PC-9 (cell line): ENCODE data around the gene CARHSP1. TPM values are rescaled to one million over a fixed set of nuclear protein-coding genes. Genes with fewer than 3 reads are reported as not detected.

Source experiments
- BruUV-seq: library from RNA; stranded (reverse); fragments of 400-500 nt; replicated peaks from 2 replicates; lab custom pipeline; 2021; lab: Mats Ljungman, UMichigan
- CTCF ChIA-PET: fragments of 300-600 bp; sonication (Branson Sonifier 250); formaldehyde crosslinking; loops from one replicate; lab custom pipeline; 2022; ENCODE audit warnings: antibody characterized with exemption; lab: Charles Lee
- POLR2A ChIA-PET: fragments of 300-600 bp; sonication (Branson Sonifier 250); formaldehyde crosslinking; loops from one replicate; lab custom pipeline; 2022; ENCODE audit warnings: antibody characterized with exemption; ENCODE audit not compliant: unreplicated experiment; lab: Charles Lee
- DNase-seq, 2 experiments: peaks; one replicate each; pipeline versions ENCODE4 v3.0.0 to v3.0.0-alpha.2; 2015 to 2022; ENCODE audit warnings: mixed read lengths in 1 of 2
- H2AFZ ChIP-seq: fragments of 200-600 bp; sonication (generic); 2 replicates; pipeline ENCODE4 v1.8.1; 2017; ENCODE audit warnings: antibody characterized with exemption
- H3F3A ChIP-seq: fragments of 200-600 bp; sonication (generic); 2 replicates; pipeline ENCODE4 v1.8.1; 2017; ENCODE audit warnings: antibody characterized with exemption, mild to moderate bottlenecking, low read depth; ENCODE audit not compliant: insufficient read depth
- H3K27ac ChIP-seq: fragments of 200-600 bp; sonication (generic); 2 replicates; pipeline ENCODE4 v1.6.1; 2016; ENCODE audit warnings: mixed run types
- H3K27me3 ChIP-seq: fragments of 200-600 bp; sonication (generic); 2 replicates; pipeline ENCODE4 v1.6.1; 2016; ENCODE audit warnings: low read depth, mixed run types; ENCODE audit not compliant: insufficient read depth
- H3K36me3 ChIP-seq: fragments of 200-600 bp; sonication (generic); 2 replicates; pipeline ENCODE4 v1.6.1; 2016; ENCODE audit warnings: low read depth, mixed run types
- H3K4me1 ChIP-seq: fragments of 200-600 bp; sonication (generic); replicated peaks from 2 replicates; pipeline ENCODE4 v1.6.1; 2016; ENCODE audit warnings: mixed run types; ENCODE audit not compliant: insufficient read depth
- H3K4me2 ChIP-seq: fragments of 200-600 bp; sonication (generic); 2 replicates; pipeline ENCODE4 v1.6.1; 2017; ENCODE audit warnings: mixed run types
- H3K4me3 ChIP-seq: fragments of 200-600 bp; sonication (generic); 2 replicates; pipeline ENCODE4 v1.6.1; 2016; ENCODE audit warnings: mixed run types
- H3K79me2 ChIP-seq: fragments of 200-600 bp; sonication (generic); 2 replicates; pipeline ENCODE4 v1.6.1; 2017; ENCODE audit warnings: low read depth, mixed run types
- H3K9me2 ChIP-seq: fragments of 200-600 bp; sonication (generic); 2 replicates; pipeline ENCODE4 v1.8.1; 2017; ENCODE audit warnings: mild to moderate bottlenecking; ENCODE audit not compliant: insufficient read depth
- H3K9me3 ChIP-seq: fragments of 200-600 bp; sonication (generic); 2 replicates; pipeline ENCODE4 v1.8.1; 2016; ENCODE audit warnings: low read depth; ENCODE audit not compliant: insufficient read depth
- H4K20me1 ChIP-seq: fragments of 200-600 bp; sonication (generic); 2 replicates; pipeline ENCODE4 v1.8.1; 2017; ENCODE audit not compliant: insufficient read depth
- EZH2 ChIP-seq: fragments of 200-600 bp; sonication (generic); IDR thresholded peaks from 2 replicates; pipeline ENCODE4 v1.8.0; 2017; ENCODE audit warnings: antibody characterized with exemption, low read depth
- intact Hi-C: fragments of 100-400 bp; cut with micrococcal nuclease; formaldehyde crosslinking; loops from one replicate; pipeline ENCODE4 v1.10.0; 2022; ENCODE audit not compliant: unreplicated experiment
- total RNA-seq: library from RNA; stranded (reverse); gene quantifications from 2 replicates; pipeline ENCODE4 v1.2.3, GENCODE V29; 2021
- TF ChIP-seq, protein P1 (sequence below): fragments of 200-600 bp; sonication (generic); conservative IDR thresholded peaks from 2 replicates; pipeline ENCODE4 v1.6.1; 2017; ENCODE audit warnings: mixed run types, antibody characterized with exemption, mild to moderate bottlenecking, moderate library complexity

The CARHSP1 gene
- total RNA-seq, 1 experiment from 2014 or later = 179 TPM

GRCh38 chr16:8832717-8833105 is 36.1 kb downstream of the CARHSP1 start:
- Histone ChIP-seq H3K4me3 (no peak overlapping the region), H3K4me1 (no peaks in the 10 kb centered on the region), H3K36me3 (no peaks in the 10 kb centered on the region; the same call in 1 of the 2 replicates), H3K4me2 (no peak overlapping the region), H2AFZ (no peak overlapping the region), H3K79me2 (0 out of 2 replicates have a peak, but pooled peaks cover 10% of the 10 kb centered on the region), H3F3A (no peaks in the 10 kb centered on the region), H3K9me2 (no peaks in the 10 kb centered on the region), H3K27ac (no peak overlapping the region), H3K27me3 (no peaks in the 10 kb centered on the region), H3K9me3 (no peaks in the 10 kb centered on the region), H4K20me1 (peaks cover 12% of the 10 kb centered on the region)
- ChIA-PET POLR2A (no interaction called here), CTCF (no interaction called here)
- intact Hi-C loops = no loop called here
- no peak for DNase-seq
- no peak for TF ChIP-seq EZH2
- TF ChIP-seq, protein P1, sequence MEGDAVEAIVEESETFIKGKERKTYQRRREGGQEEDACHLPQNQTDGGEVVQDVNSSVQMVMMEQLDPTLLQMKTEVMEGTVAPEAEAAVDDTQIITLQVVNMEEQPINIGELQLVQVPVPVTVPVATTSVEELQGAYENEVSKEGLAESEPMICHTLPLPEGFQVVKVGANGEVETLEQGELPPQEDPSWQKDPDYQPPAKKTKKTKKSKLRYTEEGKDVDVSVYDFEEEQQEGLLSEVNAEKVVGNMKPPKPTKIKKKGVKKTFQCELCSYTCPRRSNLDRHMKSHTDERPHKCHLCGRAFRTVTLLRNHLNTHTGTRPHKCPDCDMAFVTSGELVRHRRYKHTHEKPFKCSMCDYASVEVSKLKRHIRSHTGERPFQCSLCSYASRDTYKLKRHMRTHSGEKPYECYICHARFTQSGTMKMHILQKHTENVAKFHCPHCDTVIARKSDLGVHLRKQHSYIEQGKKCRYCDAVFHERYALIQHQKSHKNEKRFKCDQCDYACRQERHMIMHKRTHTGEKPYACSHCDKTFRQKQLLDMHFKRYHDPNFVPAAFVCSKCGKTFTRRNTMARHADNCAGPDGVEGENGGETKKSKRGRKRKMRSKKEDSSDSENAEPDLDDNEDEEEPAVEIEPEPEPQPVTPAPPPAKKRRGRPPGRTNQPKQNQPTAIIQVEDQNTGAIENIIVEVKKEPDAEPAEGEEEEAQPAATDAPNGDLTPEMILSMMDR = no peak
- no TSS peak for BruUV-seq

DNA sequence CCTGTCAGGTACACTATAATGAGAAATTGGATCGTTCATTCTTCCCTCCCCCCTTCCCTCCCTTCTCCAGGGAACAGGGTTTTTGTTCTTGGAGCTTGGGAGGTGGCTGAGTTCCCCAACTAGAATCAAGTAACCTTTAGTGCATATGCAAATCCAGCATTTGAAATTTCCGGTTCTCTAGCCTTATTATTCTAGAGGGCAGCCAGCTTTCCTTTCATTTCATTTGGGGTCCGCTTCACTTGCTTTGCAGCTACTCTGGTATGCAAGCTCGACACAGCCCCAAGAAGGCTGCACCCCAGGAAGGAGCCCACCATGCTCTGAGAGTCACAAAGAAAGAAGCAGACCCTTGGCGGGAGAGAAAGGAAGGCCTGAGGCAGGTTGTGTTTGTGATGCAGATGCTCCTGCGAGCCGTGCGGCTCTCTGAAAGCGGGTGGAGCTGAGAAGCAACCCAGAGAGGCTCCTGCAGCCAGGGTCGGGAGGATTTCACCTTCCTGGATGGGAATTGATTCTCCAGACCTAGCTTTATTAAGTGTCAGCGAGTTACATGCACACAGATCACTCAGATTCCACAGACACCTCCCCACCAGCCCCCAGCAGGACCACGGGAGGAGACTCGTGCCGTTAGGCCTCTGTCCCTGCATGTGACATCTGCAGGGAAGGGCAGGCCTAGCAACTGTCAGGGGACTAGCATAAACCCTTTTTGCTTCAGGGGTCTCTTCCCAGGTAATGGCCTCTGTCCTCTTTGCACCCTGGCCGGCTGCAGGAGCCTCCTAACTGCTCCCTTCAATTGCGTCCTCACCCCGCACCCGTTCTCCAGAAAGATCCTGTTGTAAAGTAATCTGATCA is 36.7 kb downstream of the CARHSP1 start:
- POLR2A ChIA-PET = no interaction called here
- no peak overlapping the region for H3K4me2 ChIP-seq
- no peaks in the 10 kb centered on the region for H3K27me3 ChIP-seq
- H3K4me3 ChIP-seq = no peak overlapping the region
- H3K27ac ChIP-seq = no peak overlapping the region
- H3K36me3 ChIP-seq = no peaks in the 10 kb centered on the region; the same call in 1 of the 2 replicates
- TF ChIP-seq, protein P1 = no peak
- no peaks in the 10 kb centered on the region for H3K4me1 ChIP-seq
- H3K9me2 ChIP-seq = no peaks in the 10 kb centered on the region
- no peak for DNase-seq
- H3K9me3 ChIP-seq = no peaks in the 10 kb centered on the region
- 0 out of 2 replicates have a peak, but pooled peaks cover 10% of the 10 kb centered on the region for H3K79me2 ChIP-seq
- peaks cover 12% of the 10 kb centered on the region for H4K20me1 ChIP-seq
- no peaks in the 10 kb centered on the region for H3F3A ChIP-seq
- no peak overlapping the region for H2AFZ ChIP-seq
- CTCF ChIA-PET = no interaction called here
- BruUV-seq = no TSS peak
- intact Hi-C loops = no loop called here

GRCh38 chr16:8831450-8831849 is 37.4 kb downstream of the CARHSP1 start:
- Histone ChIP-seq H4K20me1 (peaks cover 19% of the 10 kb centered on the region), H3K4me2 (no peak overlapping the region), H3K27ac (no peak overlapping the region), H3K79me2 (0 out of 2 replicates have a peak, but pooled peaks cover 14% of the 10 kb centered on the region), H3K9me3 (no peaks in the 10 kb centered on the region), H2AFZ (no peak overlapping the region), H3F3A (no peaks in the 10 kb centered on the region; the same call in 1 of the 2 replicates), H3K4me1 (no peaks in the 10 kb centered on the region), H3K27me3 (no peaks in the 10 kb centered on the region), H3K36me3 (peaks cover 6% of the 10 kb centered on the region), H3K4me3 (no peak overlapping the region), H3K9me2 (no peaks in the 10 kb centered on the region)
- CTCF ChIA-PET = no interaction called here
- BruUV-seq = no TSS peak
- POLR2A ChIA-PET = no interaction called here
- DNase-seq = no peak
- intact Hi-C loops = no loop called here
- TF ChIP-seq EZH2 = no peak
- TF ChIP-seq, protein P1 = no peak
